SU-DHL-6 (cell line): ENCODE data around the gene HOXC11.

Source experiments
- EZH2phosphoT487 ChIP-seq: fragments of 200-600 bp; sonication (generic), shearing (Covaris generic); conservative IDR thresholded peaks from 2 replicates; pipeline ENCODE4 v1.6.1; 2018; ENCODE audit warnings: mild to moderate bottlenecking, antibody characterized with exemption, low read length, moderate library complexity, mixed read lengths
- TF ChIP-seq, protein P1 (sequence below): fragments of 200-600 bp; sonication (generic); IDR thresholded peaks from one replicate; pipeline ENCODE4 v1.5.1; 2017; ENCODE audit warnings: antibody characterized with exemption, mild to moderate bottlenecking, low read length, moderate library complexity; ENCODE audit not compliant: insufficient read depth, poor library complexity, severe bottlenecking

DNA sequence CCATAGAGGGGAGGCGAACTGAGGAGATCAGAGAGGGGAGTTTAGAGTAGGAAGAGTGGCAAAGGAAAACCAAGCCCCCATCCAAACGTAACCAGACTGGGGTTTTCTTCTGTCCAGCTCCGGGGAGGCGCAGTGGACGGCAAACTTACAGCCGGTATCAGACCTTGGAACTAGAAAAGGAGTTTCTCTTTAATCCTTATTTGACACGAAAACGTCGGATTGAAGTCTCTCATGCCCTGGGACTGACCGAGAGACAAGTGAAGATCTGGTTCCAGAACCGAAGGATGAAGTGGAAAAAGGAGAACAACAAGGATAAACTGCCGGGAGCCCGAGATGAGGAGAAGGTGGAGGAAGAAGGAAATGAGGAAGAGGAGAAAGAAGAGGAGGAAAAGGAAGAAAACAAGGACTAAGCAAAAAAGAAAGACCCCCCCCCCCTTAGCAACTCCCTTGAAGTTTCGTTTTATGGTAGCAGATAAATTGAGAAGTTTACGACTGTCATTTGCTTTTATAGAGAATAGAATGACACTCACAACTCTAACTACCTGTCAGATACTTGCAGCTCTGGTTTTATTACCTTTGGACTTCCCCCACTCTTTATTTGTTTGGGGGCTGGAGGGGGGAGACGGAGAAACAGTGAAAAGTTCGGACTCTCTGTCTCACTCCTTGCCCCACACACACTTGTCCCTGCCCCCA is 38.2 kb downstream of the HOXC11 start:
- TF ChIP-seq, protein P1, sequence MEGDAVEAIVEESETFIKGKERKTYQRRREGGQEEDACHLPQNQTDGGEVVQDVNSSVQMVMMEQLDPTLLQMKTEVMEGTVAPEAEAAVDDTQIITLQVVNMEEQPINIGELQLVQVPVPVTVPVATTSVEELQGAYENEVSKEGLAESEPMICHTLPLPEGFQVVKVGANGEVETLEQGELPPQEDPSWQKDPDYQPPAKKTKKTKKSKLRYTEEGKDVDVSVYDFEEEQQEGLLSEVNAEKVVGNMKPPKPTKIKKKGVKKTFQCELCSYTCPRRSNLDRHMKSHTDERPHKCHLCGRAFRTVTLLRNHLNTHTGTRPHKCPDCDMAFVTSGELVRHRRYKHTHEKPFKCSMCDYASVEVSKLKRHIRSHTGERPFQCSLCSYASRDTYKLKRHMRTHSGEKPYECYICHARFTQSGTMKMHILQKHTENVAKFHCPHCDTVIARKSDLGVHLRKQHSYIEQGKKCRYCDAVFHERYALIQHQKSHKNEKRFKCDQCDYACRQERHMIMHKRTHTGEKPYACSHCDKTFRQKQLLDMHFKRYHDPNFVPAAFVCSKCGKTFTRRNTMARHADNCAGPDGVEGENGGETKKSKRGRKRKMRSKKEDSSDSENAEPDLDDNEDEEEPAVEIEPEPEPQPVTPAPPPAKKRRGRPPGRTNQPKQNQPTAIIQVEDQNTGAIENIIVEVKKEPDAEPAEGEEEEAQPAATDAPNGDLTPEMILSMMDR: no peak
- TF ChIP-seq EZH2phosphoT487: no peak
